H1 (cell line): Measurements from ENCODE around the gene CCL28. TPM values are rescaled to one million over a fixed set of nuclear protein-coding genes. Genes with fewer than 3 reads are reported as not detected.

ENCODE experiments used
- CTCF ChIA-PET: fragments of 300-600 bp; sonication (Branson Sonifier 250); formaldehyde crosslinking; loops from one replicate; lab custom pipeline; 2021; ENCODE audit not compliant: partially characterized antibody; lab: Charles Lee
- POLR2A ChIA-PET: fragments of 300-600 bp; sonication (Branson Sonifier 250); formaldehyde crosslinking; loops from one replicate; lab custom pipeline; 2021; ENCODE audit warnings: inconsistent platforms; ENCODE audit not compliant: partially characterized antibody; lab: Charles Lee
- DNase-seq, 2 experiments: peaks; one replicate each; pipeline versions ENCODE4 v3.0.0 to v3.0.0-alpha.2; 2010 to 2022; ENCODE audit warnings: low spot score in 2 of 2, low read depth in 1 of 2, mixed read lengths in 1 of 2
- FAIRE-seq: peaks from 2 replicates; lab custom pipeline; 2011; peaks lifted over from hg19 to GRCh38; lab: Jason Lieb, UNC
- H2AFZ ChIP-seq: 2 replicates; pipeline ENCODE4 v1.8.1; 2012; ENCODE audit warnings: low read length, inconsistent platforms
- H2AK5ac ChIP-seq: 2 replicates; pipeline ENCODE4 v1.6.1; 2013; ENCODE audit warnings: low read depth, low read length
- H2BK120ac ChIP-seq: replicated peaks from 2 replicates; pipeline ENCODE3; 2013; ENCODE audit warnings: low read depth, low read length, inconsistent platforms
- H2BK12ac ChIP-seq: 2 replicates; pipeline ENCODE4 v1.6.1; 2013; ENCODE audit warnings: low read depth, low read length
- H2BK15ac ChIP-seq: 2 replicates; pipeline ENCODE4 v1.6.1; 2013; ENCODE audit warnings: low read length
- H2BK20ac ChIP-seq: 2 replicates; pipeline ENCODE4 v1.6.1; 2013; ENCODE audit warnings: low read length
- H2BK5ac ChIP-seq: 2 replicates; pipeline ENCODE4 v1.6.1; 2013; ENCODE audit warnings: low read depth, low read length
- H3K14ac ChIP-seq: 2 replicates; pipeline ENCODE4 v1.6.1; 2013; ENCODE audit warnings: inconsistent platforms; ENCODE audit not compliant: insufficient read length
- H3K18ac ChIP-seq: 2 replicates; pipeline ENCODE4 v1.6.1; 2013; ENCODE audit warnings: low read length; ENCODE audit errors: extremely low read depth
- H3K23ac ChIP-seq: 2 replicates; pipeline ENCODE4 v1.6.1; 2013; ENCODE audit warnings: inconsistent platforms; ENCODE audit not compliant: insufficient read length
- H3K23me2 ChIP-seq: 2 replicates; pipeline ENCODE4 v1.6.1; 2013; ENCODE audit warnings: low read depth, low read length
- H3K27ac ChIP-seq: 2 replicates; pipeline ENCODE4 v1.6.1; 2011; ENCODE audit warnings: low read depth, low read length, inconsistent platforms
- H3K27me3 ChIP-seq, 4 experiments: replicated peaks in 1 of 4; 1 replicate in 1 of 4; 2 replicates in 3 of 4; pipeline versions ENCODE4 v1.6.1 to v1.8.1; 2011 to 2013; ENCODE audit warnings: low read length in 3 of 4, mild to moderate bottlenecking in 3 of 4, inconsistent platforms in 2 of 4, mixed read lengths in 2 of 4, moderate library complexity in 1 of 4; ENCODE audit not compliant: control insufficient read depth in 3 of 4, insufficient read depth in 3 of 4; ENCODE audit errors: extremely low read depth in 1 of 4
- H3K36me3 ChIP-seq, 4 experiments: 2 replicates each; pipeline versions ENCODE4 v1.6.1 to v1.8.1; 2011 to 2013; ENCODE audit warnings: mild to moderate bottlenecking in 4 of 4, low read length in 3 of 4, moderate library complexity in 2 of 4, control low read depth in 1 of 4, inconsistent platforms in 1 of 4; ENCODE audit not compliant: insufficient read depth in 4 of 4, control insufficient read depth in 2 of 4
- H3K4ac ChIP-seq: replicated peaks from 2 replicates; pipeline ENCODE3; 2013; ENCODE audit warnings: low read length, low read depth, mixed read lengths, inconsistent platforms; ENCODE audit not compliant: insufficient read length
- H3K4me1 ChIP-seq, 4 experiments: replicated peaks in 1 of 4; 1 replicate in 1 of 4; 2 replicates in 3 of 4; pipeline versions ENCODE4 v1.6.1 to v1.8.1; 2011 to 2013; ENCODE audit warnings: low read length in 3 of 4, inconsistent platforms in 2 of 4, mixed read lengths in 1 of 4; ENCODE audit not compliant: insufficient read depth in 4 of 4, control insufficient read depth in 3 of 4
- H3K4me2 ChIP-seq, 2 experiments: 2 replicates each; pipeline versions ENCODE4 v1.6.1 to v1.8.1; 2011 to 2013; ENCODE audit warnings: low read depth in 2 of 2, low read length in 2 of 2, control low read depth in 1 of 2, inconsistent platforms in 1 of 2, mild to moderate bottlenecking in 1 of 2; ENCODE audit not compliant: insufficient read depth in 1 of 2
- H3K4me3 ChIP-seq, 4 experiments: fragments of 200-600, 300-600 bp in 1 of 4; sonication (generic), shearing (Covaris generic), sonication (Bioruptor Twin) in 1 of 4; 2 replicates each; pipeline versions ENCODE4 v1.5.1 to v1.8.1; 2011 to 2016; ENCODE audit warnings: low read length in 4 of 4, low read depth in 3 of 4, control low read depth in 2 of 4, inconsistent platforms in 2 of 4, mild to moderate bottlenecking in 2 of 4, mixed read lengths in 1 of 4, moderate library complexity in 1 of 4; ENCODE audit not compliant: insufficient read depth in 2 of 4; ENCODE audit errors: extremely low read depth in 1 of 4
- H3K56ac ChIP-seq: replicated peaks from 2 replicates; pipeline ENCODE3; 2013; ENCODE audit warnings: low read depth, mild to moderate bottlenecking, mixed read lengths, low read length, inconsistent platforms; ENCODE audit not compliant: insufficient read length
- H3K79me1 ChIP-seq: 2 replicates; pipeline ENCODE4 v1.6.1; 2013; ENCODE audit warnings: low read depth, low read length, control low read depth
- H3K79me2 ChIP-seq, 2 experiments: 2 replicates each; pipeline versions ENCODE4 v1.6.1 to v1.8.1; 2012 to 2013; ENCODE audit warnings: low read length in 2 of 2, mild to moderate bottlenecking in 2 of 2, inconsistent platforms in 1 of 2; ENCODE audit not compliant: insufficient read depth in 2 of 2, control insufficient read depth in 1 of 2
- H3K9ac ChIP-seq, 4 experiments: replicated peaks in 1 of 4; 1 replicate in 1 of 4; 2 replicates in 3 of 4; pipeline versions ENCODE4 v1.6.1 to v1.8.1; 2011 to 2013; ENCODE audit warnings: low read depth in 3 of 4, low read length in 3 of 4, control low read depth in 2 of 4, mild to moderate bottlenecking in 2 of 4, moderate library complexity in 2 of 4, inconsistent platforms in 1 of 4; ENCODE audit errors: extremely low read depth in 1 of 4
- H3K9me3 ChIP-seq, 2 experiments: 2 replicates each; pipeline versions ENCODE4 v1.6.1 to v1.8.1; 2012 to 2013; ENCODE audit warnings: mild to moderate bottlenecking in 2 of 2, moderate library complexity in 2 of 2, control low read depth in 1 of 2, inconsistent platforms in 1 of 2, low read depth in 1 of 2, low read length in 1 of 2, mixed read lengths in 1 of 2; ENCODE audit not compliant: insufficient read depth in 2 of 2
- H4K20me1 ChIP-seq, 2 experiments: replicated peaks in 1 of 2; 2 replicates each; pipeline versions ENCODE3 to v1.8.1; 2011 to 2013; ENCODE audit warnings: inconsistent platforms in 2 of 2, low read length in 2 of 2, mild to moderate bottlenecking in 1 of 2; ENCODE audit not compliant: insufficient read depth in 2 of 2, control insufficient read depth in 1 of 2
- H4K5ac ChIP-seq: 2 replicates; pipeline ENCODE4 v1.6.1; 2013; ENCODE audit warnings: low read length, low read depth, mixed read lengths, inconsistent platforms; ENCODE audit not compliant: insufficient read length
- H4K8ac ChIP-seq: 2 replicates; pipeline ENCODE4 v1.8.0; 2013; ENCODE audit warnings: mild to moderate bottlenecking, moderate library complexity, low read length, inconsistent platforms; ENCODE audit not compliant: insufficient read depth; ENCODE audit errors: extremely low read depth
- H4K91ac ChIP-seq: replicated peaks from 2 replicates; pipeline ENCODE3; 2013; ENCODE audit warnings: low read length, mixed read lengths, inconsistent platforms; ENCODE audit not compliant: insufficient read length
- BACH1 ChIP-seq: IDR thresholded peaks from 2 replicates; pipeline ENCODE4 v1.6.1; 2012; ENCODE audit warnings: low read length, improper control_type of control experiment
- BRCA1 ChIP-seq: IDR thresholded peaks from 2 replicates; pipeline ENCODE4 v1.6.1; 2012; ENCODE audit warnings: low read depth, low read length, improper control_type of control experiment
- CBX5 ChIP-seq: fragments of 300-800, 300-1000 bp; sonication (generic); IDR thresholded peaks from 2 replicates; pipeline ENCODE4 v1.7.1; 2016; ENCODE audit warnings: antibody characterized with exemption, low read length, low read depth
- CHD1 ChIP-seq: IDR thresholded peaks from 2 replicates; pipeline ENCODE4 v1.6.1; 2012; ENCODE audit warnings: low read depth, low read length, improper control_type of control experiment
- CTCF ChIP-seq, 3 experiments: IDR thresholded peaks; 1 replicate in 2 of 3; 2 replicates in 1 of 3; pipeline versions ENCODE4 v1.5.1 to v1.6.1; 2011; ENCODE audit warnings: low read length in 3 of 3, mild to moderate bottlenecking in 3 of 3, inconsistent platforms in 2 of 3, low read depth in 1 of 3, moderate library complexity in 1 of 3; ENCODE audit not compliant: insufficient read depth in 1 of 3; ENCODE audit errors: control extremely low read depth in 1 of 3
- EZH2 ChIP-seq: fragments of 200-600 bp; sonication (generic); IDR thresholded peaks from 2 replicates; pipeline ENCODE4 v1.7.1; 2012; ENCODE audit warnings: low read depth, mild to moderate bottlenecking, moderate library complexity, low read length, inconsistent platforms; ENCODE audit not compliant: severe bottlenecking
- JUN ChIP-seq: IDR thresholded peaks from 2 replicates; pipeline ENCODE4 v1.6.1; 2011; ENCODE audit warnings: low read depth, mild to moderate bottlenecking, improper control_type of control experiment, low read length
- NANOG ChIP-seq: IDR thresholded peaks from 2 replicates; pipeline ENCODE4 v1.6.1; 2011; ENCODE audit warnings: low read length, low read depth, mild to moderate bottlenecking, inconsistent platforms; ENCODE audit not compliant: insufficient read depth, poor library complexity, severe bottlenecking
- NRF1 ChIP-seq: IDR thresholded peaks from 2 replicates; pipeline ENCODE4 v1.6.1; 2011; ENCODE audit warnings: mild to moderate bottlenecking, low read depth, low read length, improper control_type of control experiment
- TAF1 ChIP-seq: IDR thresholded peaks from 2 replicates; pipeline ENCODE4 v1.6.1; 2011; ENCODE audit warnings: mild to moderate bottlenecking, low read depth, low read length
- TCF12 ChIP-seq: IDR thresholded peaks from 2 replicates; pipeline ENCODE4 v1.6.1; 2011; ENCODE audit warnings: low read depth, mild to moderate bottlenecking, low read length
- YY1 ChIP-seq: IDR thresholded peaks from 2 replicates; pipeline ENCODE4 v1.6.1; 2011; ENCODE audit warnings: low read depth, mild to moderate bottlenecking, low read length
- WGBS, 2 experiments: shearing (Covaris generic) in 1 of 2; methylation state at CpG; one replicate each; pipeline versions ENCODE4 v1.1.6 to v1.1.7; 2013 to 2015; ENCODE audit warnings: low lambda C conversion rate in 2 of 2, mixed read lengths in 2 of 2, inconsistent platforms in 1 of 2, low coverage in 1 of 2, missing lambda C conversion rate in 1 of 2; ENCODE audit not compliant: insufficient replicate concordance in 2 of 2, insufficient coverage in 1 of 2, insufficient read length in 1 of 2; ENCODE audit errors: extremely low coverage in 1 of 2, missing lambda C conversion rate in 1 of 2; 5-methylcytosine and 5-hydroxymethylcytosine counted together
- polyA plus RNA-seq, 7 experiments: library from polyadenylated mRNA; depleted of rRNA in 3 of 7; stranded (reverse) in 5 of 7; unstranded in 2 of 7; fragments of >200 nt in 5 of 7; fragments of 200-250 nt in 2 of 7; gene quantifications; 1 replicate in 5 of 7; 2 replicates in 1 of 7; 4 replicates in 1 of 7; pipeline versions ENCODE4 v1.2.1 to v1.2.3, GENCODE V29; 2011 to 2013; ENCODE audit warnings: missing spikeins in 2 of 7, mixed read lengths in 2 of 7
- total RNA-seq: library from RNA; stranded (reverse); fragmentation: NEBNext Ultra II Directional; extraction: Animal tissue kit (Norgen Biotek cat#: 25700); gene quantifications from 2 replicates; pipeline ENCODE4 v1.2.1, GENCODE V29; 2021

CCL28 gene
- total and polyA plus RNA-seq, 2 of the 8 experiments (the other 6 are each of a cell fraction or from before 2014, with no cell fraction given): 0.95 TPM; not detected in 1

GRCh38 chr5:43338862-43339261 is 73.3 kb downstream of the CCL28 start:
- POLR2A ChIA-PET: interaction anchor here (1.3 kb wide), 1 partner anchor 25 kb away, joined by 3 read pairs; no protein-coding TSS in a partner anchor
- 81% methylated on average over 1 of the region's 1 CpG; no CpG with 5 or more reads in 1 of the 2 experiments for WGBS, 2 experiments
- TF ChIP-seq CHD1: no peak
- TF ChIP-seq BACH1: no peak
- no peak for TF ChIP-seq NANOG
- TF ChIP-seq CBX5: no peak
- no peak for TF ChIP-seq TAF1
- no peak for TF ChIP-seq EZH2
- no peak for TF ChIP-seq NRF1
- no peak for TF ChIP-seq YY1
- no peak for TF ChIP-seq TCF12
- TF ChIP-seq JUN: no peak
- no peak for TF ChIP-seq CTCF (IDR thresholded peaks at IDR 0.05; ENCODE audit: control extremely low read depth in 1 of 3, insufficient read depth in 1 of 3, low read depth in 1 of 3, low read length in 3 of 3)
- no peak for TF ChIP-seq BRCA1

More at GRCh38 chr5:43338862-43339261, 73.3 kb downstream of the CCL28 start:
- H3K79me1 ChIP-seq: no peaks in the 10 kb centered on the region
- no peak for FAIRE-seq
- H4K5ac ChIP-seq: no peak overlapping the region
- no peak overlapping the region for H3K4me3 ChIP-seq
- H3K79me2 ChIP-seq: no peaks in the 10 kb centered on the region
- H4K8ac ChIP-seq: no peak overlapping the region
- no peak overlapping the region for H2BK12ac ChIP-seq
- H2BK20ac ChIP-seq: no peak overlapping the region
- H3K18ac ChIP-seq: no peak overlapping the region
- no peak overlapping the region for H3K27ac ChIP-seq
- H3K14ac ChIP-seq: no peak overlapping the region
- H2BK5ac ChIP-seq: no peak overlapping the region
- no peaks in the 10 kb centered on the region for H3K4me1 ChIP-seq
- no peaks in the 10 kb centered on the region for H3K36me3 ChIP-seq
- no peaks in the 10 kb centered on the region for H3K27me3 ChIP-seq
- no peak overlapping the region for H3K9ac ChIP-seq
- no peak overlapping the region for H3K56ac ChIP-seq
- no peaks in the 10 kb centered on the region for H3K23me2 ChIP-seq
- H3K9me3 ChIP-seq: peaks cover 15 to 24% of the 10 kb centered on the region in 2 experiments; a peak in 3 of 4 replicates
- H2AFZ ChIP-seq: no peak overlapping the region
- DNase-seq: no peak
- no peak overlapping the region for H2AK5ac ChIP-seq
- no peak overlapping the region for H3K4ac ChIP-seq
- no peak overlapping the region for H4K91ac ChIP-seq
- no peak overlapping the region for H3K23ac ChIP-seq
- H3K4me2 ChIP-seq: no peak overlapping the region
- CTCF ChIA-PET: interaction anchor here (1.3 to 2.0 kb wide), 5 partner anchors 20 to 183 kb away, joined by 3 to 5 read pairs (median 4); no protein-coding TSS in a partner anchor
- no peak overlapping the region for H2BK15ac ChIP-seq
- H2BK120ac ChIP-seq: no peak overlapping the region
- no peaks in the 10 kb centered on the region for H4K20me1 ChIP-seq
